OCI-LY7 (cell line): Measurements from ENCODE around the gene PCID2.

ENCODE experiments used
- EZH2phosphoT487 ChIP-seq: fragments of 200-600 bp; sonication (generic); IDR thresholded peaks from 2 replicates; pipeline ENCODE4 v1.6.1; 2018; ENCODE audit warnings: low read depth, borderline replicate concordance, mild to moderate bottlenecking, mixed run types, antibody characterized with exemption, low read length, moderate library complexity, mixed read lengths
- TF ChIP-seq, protein P1 (sequence below): fragments of 200-600 bp; sonication (generic); conservative IDR thresholded peaks from 2 replicates; pipeline ENCODE4 v1.5.1; 2014; ENCODE audit warnings: mild to moderate bottlenecking, antibody characterized with exemption, low read length, moderate library complexity, mixed read lengths

DNA sequence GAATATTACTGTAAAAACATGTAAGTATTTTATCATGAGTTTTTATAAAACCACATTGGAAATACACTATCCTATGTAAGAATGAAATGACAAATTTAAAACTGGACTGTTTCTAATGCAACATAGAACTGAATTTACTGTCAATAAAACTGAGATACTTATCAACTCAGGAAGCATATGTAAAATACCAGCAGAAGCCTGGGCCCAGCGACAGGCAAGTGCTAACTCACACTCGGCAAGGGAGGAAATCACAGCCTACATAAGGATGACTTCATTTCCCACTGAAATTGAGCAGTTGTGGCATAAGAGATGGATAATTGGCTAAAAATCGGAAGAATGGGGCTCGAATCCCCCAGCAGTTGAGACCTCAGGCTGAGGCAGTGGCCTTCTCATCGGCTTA, 38.0 kb downstream of the PCID2 start:
- TF ChIP-seq, protein P1, sequence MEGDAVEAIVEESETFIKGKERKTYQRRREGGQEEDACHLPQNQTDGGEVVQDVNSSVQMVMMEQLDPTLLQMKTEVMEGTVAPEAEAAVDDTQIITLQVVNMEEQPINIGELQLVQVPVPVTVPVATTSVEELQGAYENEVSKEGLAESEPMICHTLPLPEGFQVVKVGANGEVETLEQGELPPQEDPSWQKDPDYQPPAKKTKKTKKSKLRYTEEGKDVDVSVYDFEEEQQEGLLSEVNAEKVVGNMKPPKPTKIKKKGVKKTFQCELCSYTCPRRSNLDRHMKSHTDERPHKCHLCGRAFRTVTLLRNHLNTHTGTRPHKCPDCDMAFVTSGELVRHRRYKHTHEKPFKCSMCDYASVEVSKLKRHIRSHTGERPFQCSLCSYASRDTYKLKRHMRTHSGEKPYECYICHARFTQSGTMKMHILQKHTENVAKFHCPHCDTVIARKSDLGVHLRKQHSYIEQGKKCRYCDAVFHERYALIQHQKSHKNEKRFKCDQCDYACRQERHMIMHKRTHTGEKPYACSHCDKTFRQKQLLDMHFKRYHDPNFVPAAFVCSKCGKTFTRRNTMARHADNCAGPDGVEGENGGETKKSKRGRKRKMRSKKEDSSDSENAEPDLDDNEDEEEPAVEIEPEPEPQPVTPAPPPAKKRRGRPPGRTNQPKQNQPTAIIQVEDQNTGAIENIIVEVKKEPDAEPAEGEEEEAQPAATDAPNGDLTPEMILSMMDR = no peak
- no peak for TF ChIP-seq EZH2phosphoT487
